ENCODE data around the gene ETV5. TPM values are rescaled to one million over a fixed set of nuclear protein-coding genes. Genes with fewer than 3 reads are reported as not detected.

Gene ETV5
- total RNA-seq, 6 experiments from 2014 or later: 4.5 to 15.4 (median 8.2) TPM

DNA sequence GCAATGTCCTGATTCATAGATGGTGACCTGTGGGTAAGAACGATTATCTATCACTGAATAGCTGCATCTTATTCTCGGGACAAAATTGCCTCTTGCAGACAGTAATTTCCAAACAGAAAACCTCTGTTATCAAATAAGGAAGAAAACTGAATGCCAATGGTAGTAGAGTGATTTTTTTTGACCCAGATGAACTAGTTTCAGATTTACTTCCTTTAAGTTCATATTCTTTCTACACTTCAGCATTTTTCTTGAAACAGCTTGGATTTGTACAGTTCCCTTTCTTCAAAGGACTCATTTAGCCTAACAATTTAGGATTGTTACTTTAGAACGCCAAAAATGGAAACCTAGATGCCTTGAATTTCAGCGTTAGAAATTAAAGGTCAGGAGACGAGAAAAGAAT, 14.6 kb downstream of the ETV5 start:
- Histone ChIP-seq H3K27me3 (no peaks in the 10 kb centered on the region), H3K27ac (no peak overlapping the region), H3K9me3 (no peaks in the 10 kb centered on the region), H3K36me3 (no peaks in the 10 kb centered on the region), H3K4me3 (no peak overlapping the region), H3K4me1 (peaks cover 0 to 40% (median 4%) of the 10 kb centered on the region in 4 donors)
- no peak for ATAC-seq
- 60% methylated on average over 5 of the region's 5 CpGs for WGBS (ENCODE audit: insufficient coverage, low coverage, low lambda C conversion rate, missing lambda C conversion rate)
- no peak for DNase-seq
- intact Hi-C loops (cut with DNase I): no loop called here
- TF ChIP-seq POLR2A (IDR thresholded peaks at IDR 0.05): no peak
- TF ChIP-seq, protein P1, sequence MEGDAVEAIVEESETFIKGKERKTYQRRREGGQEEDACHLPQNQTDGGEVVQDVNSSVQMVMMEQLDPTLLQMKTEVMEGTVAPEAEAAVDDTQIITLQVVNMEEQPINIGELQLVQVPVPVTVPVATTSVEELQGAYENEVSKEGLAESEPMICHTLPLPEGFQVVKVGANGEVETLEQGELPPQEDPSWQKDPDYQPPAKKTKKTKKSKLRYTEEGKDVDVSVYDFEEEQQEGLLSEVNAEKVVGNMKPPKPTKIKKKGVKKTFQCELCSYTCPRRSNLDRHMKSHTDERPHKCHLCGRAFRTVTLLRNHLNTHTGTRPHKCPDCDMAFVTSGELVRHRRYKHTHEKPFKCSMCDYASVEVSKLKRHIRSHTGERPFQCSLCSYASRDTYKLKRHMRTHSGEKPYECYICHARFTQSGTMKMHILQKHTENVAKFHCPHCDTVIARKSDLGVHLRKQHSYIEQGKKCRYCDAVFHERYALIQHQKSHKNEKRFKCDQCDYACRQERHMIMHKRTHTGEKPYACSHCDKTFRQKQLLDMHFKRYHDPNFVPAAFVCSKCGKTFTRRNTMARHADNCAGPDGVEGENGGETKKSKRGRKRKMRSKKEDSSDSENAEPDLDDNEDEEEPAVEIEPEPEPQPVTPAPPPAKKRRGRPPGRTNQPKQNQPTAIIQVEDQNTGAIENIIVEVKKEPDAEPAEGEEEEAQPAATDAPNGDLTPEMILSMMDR (IDR thresholded peaks at IDR 0.05): no peak

- Histone ChIP-seq H3K9me3 (no peaks in the 10 kb centered on the region), H3K4me3 (no peak overlapping the region), H3K4me1 (peaks cover 0 to 34% (median 4%) of the 10 kb centered on the region in 4 donors), H3K36me3 (no peaks in the 10 kb centered on the region), H3K27me3 (no peaks in the 10 kb centered on the region), H3K27ac (no peak overlapping the region)
- intact Hi-C loops (cut with DNase I): no loop called here
- TF ChIP-seq POLR2A (IDR thresholded peaks at IDR 0.05): no peak
- TF ChIP-seq, protein P1 (IDR thresholded peaks at IDR 0.05): no peak
- ATAC-seq (peak in 3 of 4 donors; percentile 14 to 36 (median 26)), DNase-seq (no peak)
- 40% methylated on average over 4 of the region's 4 CpGs for WGBS (ENCODE audit: insufficient coverage, low coverage, low lambda C conversion rate, missing lambda C conversion rate)
Observed at GRCh38 chr3:186093271-186093900, 15.5 kb downstream of the ETV5 start.

DNA sequence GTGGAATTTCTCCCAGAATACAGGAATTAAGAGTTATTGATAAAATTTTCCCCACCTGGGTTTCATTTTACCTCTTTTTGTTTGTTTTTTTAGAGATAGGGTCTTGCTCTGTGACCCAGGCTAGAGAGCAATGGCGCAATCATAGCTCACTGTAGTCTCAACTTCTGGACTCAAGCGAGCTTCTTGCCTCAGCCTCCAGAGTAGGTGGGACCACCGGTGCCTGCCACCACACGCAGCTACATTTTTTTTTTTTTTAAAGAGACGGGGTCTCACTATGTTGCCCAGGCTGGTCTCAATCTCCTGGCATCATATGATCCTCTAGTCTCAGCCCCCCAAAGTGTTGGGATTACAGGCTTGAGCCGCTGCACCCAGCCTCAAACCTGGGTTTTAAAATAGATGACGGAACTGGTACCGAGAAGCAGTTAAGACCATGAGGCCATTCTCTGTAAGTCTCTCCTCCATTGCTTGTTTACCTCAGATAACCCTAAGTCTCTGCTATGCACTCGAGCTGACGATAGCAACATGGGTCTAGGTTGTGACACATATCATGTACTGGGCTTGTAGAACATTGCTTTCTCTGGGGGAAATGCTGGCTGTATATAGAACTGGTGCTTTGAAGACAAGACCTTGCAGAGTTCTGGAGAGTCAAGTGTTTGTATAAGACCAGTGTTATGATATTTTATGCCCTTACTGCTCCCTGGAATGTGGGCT, 16.4 kb downstream of the ETV5 start:
- intact Hi-C loops (cut with DNase I): no loop called here
- H3K4me1 ChIP-seq: peaks cover 0 to 27% (median 3%) of the 10 kb centered on the region in 4 donors
- WGBS (ENCODE audit: insufficient coverage, low coverage, low lambda C conversion rate, missing lambda C conversion rate): 79% methylated on average over 9 of the region's 10 CpGs
- H3K9me3 ChIP-seq: no peaks in the 10 kb centered on the region
- H3K4me3 ChIP-seq: no peak overlapping the region
- DNase-seq: no peak
- no peak for TF ChIP-seq POLR2A (IDR thresholded peaks at IDR 0.05)
- TF ChIP-seq, protein P1 (IDR thresholded peaks at IDR 0.05): no peak
- no peaks in the 10 kb centered on the region for H3K27me3 ChIP-seq
- ATAC-seq: no peak
- H3K36me3 ChIP-seq: no peaks in the 10 kb centered on the region
- no peak overlapping the region for H3K27ac ChIP-seq

GRCh38 chr3:186090901-186091300, 18.0 kb downstream of the ETV5 start:
- intact Hi-C loops (cut with DNase I): no loop called here
- TF ChIP-seq POLR2A (IDR thresholded peaks at IDR 0.05): no peak
- TF ChIP-seq, protein P1 (IDR thresholded peaks at IDR 0.05): no peak
- Histone ChIP-seq H3K9me3 (no peaks in the 10 kb centered on the region), H3K27ac (no peak overlapping the region), H3K36me3 (no peaks in the 10 kb centered on the region), H3K4me3 (no peak overlapping the region), H3K4me1 (peaks cover 0 to 20% (median 0%) of the 10 kb centered on the region in 4 donors), H3K27me3 (no peaks in the 10 kb centered on the region)
- DNase-seq (no peak), ATAC-seq (no peak)
- WGBS (ENCODE audit: insufficient coverage, low coverage, low lambda C conversion rate, missing lambda C conversion rate): 100% methylated on average over 1 of the region's 2 CpGs

Data from right lobe of liver (tissue), 6 donors.